Measurements from ENCODE around the gene DMRT2. TPM values are rescaled to one million over a fixed set of nuclear protein-coding genes. Genes with fewer than 3 reads are reported as not detected.
A peak's percentile ranks its signal among the peaks of the same experiment; 100 is the strongest.

DMRT2 gene
- total and polyA plus RNA-seq, 2 of the 8 experiments (the other 6 are each of a cell fraction or from before 2014, with no cell fraction given) = 0.29 to 0.93 TPM

- POLR2A ChIA-PET (ENCODE audit: partially characterized antibody) = no interaction called here
- no peaks in the 10 kb centered on the region for H3K79me1 ChIP-seq (ENCODE audit: low read depth, low read length)
- H3K18ac ChIP-seq (ENCODE audit: extremely low read depth, low read length) = no peak overlapping the region
- H3K23me2 ChIP-seq (ENCODE audit: low read depth, low read length) = no peaks in the 10 kb centered on the region
- no peak overlapping the region for H3K27ac ChIP-seq (ENCODE audit: low read depth, low read length)
- no peak overlapping the region for H4K8ac ChIP-seq (ENCODE audit: extremely low read depth, insufficient read depth, low read length)
- no peak overlapping the region for H3K4ac ChIP-seq (replicated peaks; ENCODE audit: insufficient read length, low read depth, low read length)
- no peak overlapping the region for H2AFZ ChIP-seq (ENCODE audit: low read length)
- no peaks in the 10 kb centered on the region for H3K4me1 ChIP-seq (replicated peaks in 1 of 4; ENCODE audit: control insufficient read depth in 3 of 4, insufficient read depth in 4 of 4, low read length in 3 of 4)
- H3K56ac ChIP-seq (replicated peaks; ENCODE audit: insufficient read length, low read depth, low read length) = no peak overlapping the region
- H3K9me3 ChIP-seq (ENCODE audit: insufficient read depth in 2 of 2, low read depth in 1 of 2, low read length in 1 of 2) = peaks cover 54% of the 10 kb centered on the region in 2 experiments
- H2BK15ac ChIP-seq (ENCODE audit: low read length) = no peak overlapping the region
- no peak overlapping the region for H2BK5ac ChIP-seq (ENCODE audit: low read depth, low read length)
- no peak overlapping the region for H2BK20ac ChIP-seq (ENCODE audit: low read length)
- CTCF ChIA-PET (ENCODE audit: partially characterized antibody) = interaction anchor here (0.8 kb wide), 1 partner anchor 9 kb away, joined by 3 read pairs; no protein-coding TSS in a partner anchor
- H4K5ac ChIP-seq (ENCODE audit: insufficient read length, low read depth, low read length) = no peak overlapping the region
- no peak overlapping the region for H2BK120ac ChIP-seq (replicated peaks; ENCODE audit: low read depth, low read length)
- H3K27me3 ChIP-seq (replicated peaks in 1 of 4; ENCODE audit: control insufficient read depth in 3 of 4, extremely low read depth in 1 of 4, insufficient read depth in 3 of 4, low read length in 3 of 4) = no peaks in the 10 kb centered on the region
- no peak overlapping the region for H3K23ac ChIP-seq (ENCODE audit: insufficient read length)
- no peak overlapping the region for H3K9ac ChIP-seq (replicated peaks in 1 of 4; ENCODE audit: extremely low read depth in 1 of 4, low read depth in 3 of 4, low read length in 3 of 4)
- FAIRE-seq = no peak
- H3K4me3 ChIP-seq (ENCODE audit: extremely low read depth in 1 of 4, insufficient read depth in 2 of 4, low read depth in 3 of 4, low read length in 4 of 4) = peak overlapping the region in 1 of 4 experiments; percentile 16; a peak in 1 of 8 replicates
- H2BK12ac ChIP-seq (ENCODE audit: low read depth, low read length) = no peak overlapping the region
- no peak overlapping the region for H4K91ac ChIP-seq (replicated peaks; ENCODE audit: insufficient read length, low read length)
- H3K79me2 ChIP-seq (ENCODE audit: control insufficient read depth in 1 of 2, insufficient read depth in 2 of 2, low read length in 2 of 2) = no peaks in the 10 kb centered on the region
- H4K20me1 ChIP-seq (replicated peaks in 1 of 2; ENCODE audit: control insufficient read depth in 1 of 2, insufficient read depth in 2 of 2, low read length in 2 of 2) = no peaks in the 10 kb centered on the region
- 88% methylated on average over 12 of the region's 13 CpGs; no CpG with 5 or more reads in 1 of the 2 experiments for WGBS, 2 experiments (ENCODE audit: extremely low coverage in 1 of 2, insufficient coverage in 1 of 2, insufficient read length in 1 of 2, insufficient replicate concordance in 2 of 2, low coverage in 1 of 2, low lambda C conversion rate in 2 of 2, missing lambda C conversion rate in 1 of 2)
- no peak overlapping the region for H3K14ac ChIP-seq (ENCODE audit: insufficient read length)
- H3K4me2 ChIP-seq (ENCODE audit: insufficient read depth in 1 of 2, low read depth in 2 of 2, low read length in 2 of 2) = no peak overlapping the region
- DNase-seq (ENCODE audit: low read depth in 1 of 2, low spot score in 2 of 2) = peak; percentile 2 to 59
- H2AK5ac ChIP-seq (ENCODE audit: low read depth, low read length) = no peak overlapping the region
- no peaks in the 10 kb centered on the region for H3K36me3 ChIP-seq (ENCODE audit: control insufficient read depth in 2 of 4, insufficient read depth in 4 of 4, low read length in 3 of 4)
- TF ChIP-seq TAF1 (IDR thresholded peaks at IDR 0.05; ENCODE audit: low read depth, low read length) (no peak), CTBP2 (IDR thresholded peaks at IDR 0.05; ENCODE audit: borderline replicate concordance, insufficient read depth, insufficient read length, low read length) (no peak), KDM1A (IDR thresholded peaks at IDR 0.05; ENCODE audit: borderline replicate concordance, low read length) (no peak), TBP (IDR thresholded peaks at IDR 0.05; ENCODE audit: low read depth, low read length) (no peak), RFX5 (IDR thresholded peaks at IDR 0.05; ENCODE audit: borderline replicate concordance, low read depth, low read length) (no peak), RNF2 (IDR thresholded peaks at IDR 0.05; ENCODE audit: borderline replicate concordance, low read depth, low read length, missing control alignments, poor library complexity, severe bottlenecking) (no peak), SIN3A (conservative IDR thresholded peaks at IDR 0.05 in 1 of 2, IDR thresholded peaks at IDR 0.05 in 1 of 2; ENCODE audit: low read depth in 1 of 2, low read length in 2 of 2) (no peak), NRF1 (IDR thresholded peaks at IDR 0.05; ENCODE audit: low read depth, low read length) (no peak), CBX8 (IDR thresholded peaks at IDR 0.05; ENCODE audit: borderline replicate concordance, low read depth, low read length) (no peak), ZNF274 (IDR thresholded peaks at IDR 0.05; ENCODE audit: borderline replicate concordance, extremely low read depth, low read length) (no peak)
These were observed 33.3 kb downstream of the DMRT2 start for GRCh38 chr9:1083325-1083913.

Measured in H1 (cell line).